ENCODE measurements around the gene CENPE.

Gene CENPE

GRCh38 chr4:103123114-103123513, 75.0 kb downstream of the CENPE start:
- no peak for DNase-seq (ENCODE audit: low read depth)

GRCh38 chr4:103118166-103118565, 80.0 kb downstream of the CENPE start:
- no peak for DNase-seq (ENCODE audit: low read depth)

GRCh38 chr4:103111598-103111997, 86.5 kb downstream of the CENPE start:
- DNase-seq (ENCODE audit: low read depth) = no peak

- no peak for DNase-seq (ENCODE audit: low read depth)
These were observed 89.6 kb downstream of the CENPE start for GRCh38 chr4:103108542-103108941.

GRCh38 chr4:103105558-103106356, 92.4 kb downstream of the CENPE start:
- no peak for DNase-seq (ENCODE audit: low read depth)

- DNase-seq (ENCODE audit: low read depth) = no peak
These were observed 93.3 kb downstream of the CENPE start for GRCh38 chr4:103104886-103105285.

- DNase-seq (ENCODE audit: low read depth) = no peak
These were observed 97.5 kb downstream of the CENPE start for GRCh38 chr4:103100691-103101090.

GRCh38 chr4:103099691-103100392, 98.3 kb downstream of the CENPE start, which contains the start of gene BDH2:
Gene BDH2, minus strand, starts transcription at chr4:103099834. Its CDS starts 3,580 bp downstream, at chr4:103096254.
- no peak for DNase-seq (ENCODE audit: low read depth)

GRCh38 chr4:103098756-103099440, 99.2 kb downstream of the CENPE start:
- no peak for DNase-seq (ENCODE audit: low read depth)

- DNase-seq (ENCODE audit: low read depth) = no peak
These were observed 99.8 kb downstream of the CENPE start for GRCh38 chr4:103098341-103098740.

- no peak for DNase-seq (ENCODE audit: low read depth)
These were observed 101.0 kb downstream of the CENPE start for GRCh38 chr4:103097112-103097511.

- DNase-seq (ENCODE audit: low read depth) = no peak
These were observed 103.1 kb downstream of the CENPE start for GRCh38 chr4:103095080-103095479.

- no peak for DNase-seq (ENCODE audit: low read depth)
These were observed 105.9 kb downstream of the CENPE start for GRCh38 chr4:103092245-103092644.

GRCh38 chr4:103091601-103092223, 106.4 kb downstream of the CENPE start:
- no peak for DNase-seq (ENCODE audit: low read depth)

GRCh38 chr4:103089481-103089880, 108.7 kb downstream of the CENPE start:
- no peak for DNase-seq (ENCODE audit: low read depth)

- no peak for DNase-seq (ENCODE audit: low read depth)
These were observed 111.6 kb downstream of the CENPE start for GRCh38 chr4:103086551-103086950.

- DNase-seq (ENCODE audit: low read depth) = no peak
These were observed 112.5 kb downstream of the CENPE start for GRCh38 chr4:103085555-103086196.

- no peak for DNase-seq (ENCODE audit: low read depth)
These were observed 118.5 kb downstream of the CENPE start for GRCh38 chr4:103079621-103080020.

- DNase-seq (ENCODE audit: low read depth) = no peak
These were observed 121.3 kb downstream of the CENPE start, which contains the start of gene SLC9B2 for GRCh38 chr4:103076747-103077347. Gene SLC9B2, minus strand, starts transcription at chr4:103076761. Its CDS starts 9,211 bp downstream, at chr4:103067550.

- DNase-seq (ENCODE audit: low read depth) = peak; percentile 43
These were observed 122.0 kb downstream of the CENPE start for GRCh38 chr4:103075894-103076746.
